HEK293 (cell line): ENCODE data around the gene CNOT8.

Experiments
- CTCF ChIA-PET: fragments of 350-600 bp; formaldehyde crosslinking; extraction: SDS; loops from one replicate; lab custom pipeline; 2021; ENCODE audit warnings: antibody characterized with exemption; lab: Yijun Ruan, JAX
- POLR2A ChIA-PET: fragments of 300-600 bp; formaldehyde crosslinking; extraction: SDS; loops from one replicate; lab custom pipeline; 2020; ENCODE audit warnings: antibody characterized with exemption, inconsistent platforms; lab: Yijun Ruan, JAX
- H3K27ac ChIP-seq: fragments of 200-500 bp; sonication (Bioruptor generic); 2 replicates; pipeline ENCODE4 v1.5.1; 2014; ENCODE audit warnings: low read depth, low read length, control low read depth, inconsistent platforms; ENCODE audit errors: extremely low read depth
- H3K36me3 ChIP-seq, 2 experiments: fragments of 200-500 bp in 1 of 2; sonication (Bioruptor generic) in 1 of 2; 1 replicate in 1 of 2; 2 replicates in 1 of 2; pipeline ENCODE4 v1.5.1; 2014 to 2017; ENCODE audit warnings: inconsistent platforms in 2 of 2, low read length in 2 of 2; ENCODE audit not compliant: control insufficient read depth in 2 of 2, insufficient read depth in 1 of 2
- H3K4me1 ChIP-seq: fragments of 200-500 bp; sonication (Bioruptor generic); 2 replicates; pipeline ENCODE4 v1.5.1; 2014; ENCODE audit warnings: mild to moderate bottlenecking, low read length, inconsistent platforms; ENCODE audit not compliant: control insufficient read depth, insufficient read depth
- H3K4me3 ChIP-seq: 2 replicates; pipeline ENCODE4 v1.5.1; 2011; ENCODE audit warnings: low read depth, mild to moderate bottlenecking, control low read depth, low read length, moderate library complexity
- H3K9me3 ChIP-seq: fragments of 200-500 bp; sonication (Bioruptor generic); 2 replicates; pipeline ENCODE4 v1.5.1; 2014; ENCODE audit warnings: low read depth, low read length, inconsistent platforms; ENCODE audit not compliant: control insufficient read depth, insufficient read depth
- KLF10 ChIP-seq: fragments of 450-650 bp; IDR thresholded peaks from 2 replicates; pipeline ENCODE4 v1.5.1; 2018; ENCODE audit warnings: missing biosample characterization, mild to moderate bottlenecking, missing genetic modification characterization
- YY2 ChIP-seq: fragments of 450-650 bp; formaldehyde crosslinking; IDR thresholded peaks from 2 replicates; pipeline ENCODE4 v1.5.1; 2016; ENCODE audit warnings: missing biosample characterization, missing genetic modification characterization
- ZNF133 ChIP-seq: fragments of 450-650 bp; formaldehyde crosslinking; IDR thresholded peaks from 2 replicates; pipeline ENCODE4 v1.5.1; 2016; ENCODE audit warnings: missing biosample characterization, missing genetic modification characterization
- ZNF146 ChIP-seq: fragments of 450-650 bp; formaldehyde crosslinking; IDR thresholded peaks from 2 replicates; pipeline ENCODE4 v1.5.1; 2016; ENCODE audit warnings: missing biosample characterization, missing genetic modification characterization
- ZNF148 ChIP-seq: fragments of 450-650 bp; formaldehyde crosslinking; IDR thresholded peaks from 2 replicates; pipeline ENCODE4 v1.5.0; 2017; ENCODE audit warnings: missing biosample characterization, missing genetic modification characterization, borderline replicate concordance
- ZNF16 ChIP-seq: fragments of 450-650 bp; formaldehyde crosslinking; IDR thresholded peaks from 2 replicates; pipeline ENCODE4 v1.5.1; 2016; ENCODE audit warnings: low read depth, missing biosample characterization, missing genetic modification characterization
- ZNF169 ChIP-seq: fragments of 450-650 bp; formaldehyde crosslinking; IDR thresholded peaks from 2 replicates; pipeline ENCODE4 v1.5.1; 2016; ENCODE audit warnings: missing biosample characterization, missing genetic modification characterization
- ZNF211 ChIP-seq: fragments of 450-650 bp; formaldehyde crosslinking; IDR thresholded peaks from 2 replicates; pipeline ENCODE4 v1.5.1; 2016; ENCODE audit warnings: low read depth, missing biosample characterization, missing genetic modification characterization
- ZNF24 ChIP-seq: fragments of 450-650 bp; formaldehyde crosslinking; IDR thresholded peaks from 2 replicates; pipeline ENCODE4 v1.5.1; 2016; ENCODE audit warnings: missing biosample characterization, missing genetic modification characterization
- ZNF311 ChIP-seq: fragments of 450-650 bp; formaldehyde crosslinking; IDR thresholded peaks from 2 replicates; pipeline ENCODE4 v1.5.1; 2017; ENCODE audit warnings: missing biosample characterization, missing genetic modification characterization, borderline replicate concordance
- ZNF335 ChIP-seq: fragments of 450-650 bp; formaldehyde crosslinking; conservative IDR thresholded peaks from 2 replicates; pipeline ENCODE4 v1.5.1; 2016; ENCODE audit warnings: missing biosample characterization, missing genetic modification characterization
- ZNF433 ChIP-seq: fragments of 450-650 bp; formaldehyde crosslinking; IDR thresholded peaks from 2 replicates; pipeline ENCODE4 v1.5.1; 2016; ENCODE audit warnings: missing biosample characterization, missing genetic modification characterization, low read depth
- ZNF510 ChIP-seq: fragments of 450-650 bp; formaldehyde crosslinking; IDR thresholded peaks from 2 replicates; pipeline ENCODE4 v1.5.1; 2018; ENCODE audit warnings: mild to moderate bottlenecking, missing genetic modification characterization, missing biosample characterization; ENCODE audit not compliant: insufficient replicate concordance
- ZNF518A ChIP-seq: fragments of 450-650 bp; formaldehyde crosslinking; conservative IDR thresholded peaks from 2 replicates; pipeline ENCODE4 v1.5.1; 2016; ENCODE audit warnings: low read depth, missing biosample characterization, missing genetic modification characterization
- ZNF544 ChIP-seq: fragments of 450-650 bp; formaldehyde crosslinking; IDR thresholded peaks from 2 replicates; pipeline ENCODE4 v1.5.0; 2017; ENCODE audit warnings: missing biosample characterization, missing genetic modification characterization
- ZNF558 ChIP-seq: fragments of 450-650 bp; formaldehyde crosslinking; IDR thresholded peaks from 2 replicates; pipeline ENCODE4 v1.5.1; 2016; ENCODE audit warnings: missing biosample characterization, missing genetic modification characterization
- ZNF654 ChIP-seq: fragments of 450-650 bp; formaldehyde crosslinking; IDR thresholded peaks from 2 replicates; pipeline ENCODE4 v1.5.1; 2016; ENCODE audit warnings: low read depth, missing biosample characterization, missing genetic modification characterization
- ZNF677 ChIP-seq: fragments of 450-650 bp; IDR thresholded peaks from 2 replicates; pipeline ENCODE4 v1.5.0; 2018; ENCODE audit warnings: missing biosample characterization, mild to moderate bottlenecking, missing genetic modification characterization, moderate library complexity
- TF ChIP-seq, protein P1 (sequence below): fragments of 450-650 bp; IDR thresholded peaks from 2 replicates; pipeline ENCODE4 v1.5.1; 2018; ENCODE audit warnings: missing biosample characterization, mild to moderate bottlenecking, missing genetic modification characterization
- TF ChIP-seq, protein P2 (sequence below): IDR thresholded peaks from 2 replicates; pipeline ENCODE4 v1.6.1; 2011; ENCODE audit warnings: mild to moderate bottlenecking, low read depth, low read length, borderline replicate concordance

CNOT8 gene

DNA sequence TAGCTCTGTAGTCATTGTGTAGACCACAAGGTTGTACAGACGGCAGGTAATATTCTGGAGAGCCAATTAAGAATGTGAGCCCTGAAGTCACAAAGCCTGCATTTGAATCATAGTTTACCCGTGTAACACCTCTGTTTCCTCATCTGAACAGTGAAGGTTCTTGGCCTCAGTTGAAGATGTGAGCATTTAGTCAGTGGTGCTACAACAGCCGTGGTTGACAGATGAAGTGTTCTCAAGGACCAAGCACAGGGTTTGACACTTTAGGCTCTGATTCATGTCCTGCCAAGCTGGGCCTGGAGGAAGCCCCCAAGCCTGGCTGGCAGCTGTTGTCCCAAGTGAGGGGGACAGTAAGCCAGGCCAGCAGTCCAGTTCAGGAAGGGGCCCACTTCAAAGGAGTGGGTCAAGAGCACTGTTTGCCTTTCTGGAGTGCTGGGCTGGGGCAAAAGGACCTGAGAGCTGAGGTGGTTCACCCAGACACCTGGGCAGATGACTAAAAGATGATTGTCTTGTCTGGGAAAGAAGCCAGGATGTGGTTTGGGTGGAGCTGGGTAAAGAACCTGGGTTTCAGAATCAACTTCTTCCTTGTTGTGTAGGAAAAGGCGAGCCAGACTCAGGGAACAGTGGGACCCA, 28.7 kb upstream of the CNOT8 start (continued):
- TF ChIP-seq ZNF148 (tag by site-specific recombination) = no peak
- TF ChIP-seq, protein P1, sequence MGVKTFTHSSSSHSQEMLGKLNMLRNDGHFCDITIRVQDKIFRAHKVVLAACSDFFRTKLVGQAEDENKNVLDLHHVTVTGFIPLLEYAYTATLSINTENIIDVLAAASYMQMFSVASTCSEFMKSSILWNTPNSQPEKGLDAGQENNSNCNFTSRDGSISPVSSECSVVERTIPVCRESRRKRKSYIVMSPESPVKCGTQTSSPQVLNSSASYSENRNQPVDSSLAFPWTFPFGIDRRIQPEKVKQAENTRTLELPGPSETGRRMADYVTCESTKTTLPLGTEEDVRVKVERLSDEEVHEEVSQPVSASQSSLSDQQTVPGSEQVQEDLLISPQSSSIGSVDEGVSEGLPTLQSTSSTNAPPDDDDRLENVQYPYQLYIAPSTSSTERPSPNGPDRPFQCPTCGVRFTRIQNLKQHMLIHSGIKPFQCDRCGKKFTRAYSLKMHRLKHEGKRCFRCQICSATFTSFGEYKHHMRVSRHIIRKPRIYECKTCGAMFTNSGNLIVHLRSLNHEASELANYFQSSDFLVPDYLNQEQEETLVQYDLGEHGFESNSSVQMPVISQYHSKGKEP = no peak
- TF ChIP-seq, all 188 proteins: peak for 0

- CTCF ChIA-PET = no interaction called here
- Histone ChIP-seq H3K9me3 (no peaks in the 10 kb centered on the region), H3K36me3 (peaks cover 31 to 33% of the 10 kb centered on the region in 2 experiments; a peak in 2 of 3 replicates), H3K4me3 (no peak overlapping the region), H3K27ac (no peak overlapping the region), H3K4me1 (peaks cover 10% of the 10 kb centered on the region; the same call in 1 of the 2 replicates)
- no peak for TF ChIP-seq ZNF677 (tag by site-specific recombination)
- no peak for TF ChIP-seq ZNF24
- TF ChIP-seq ZNF544 = no peak
- TF ChIP-seq ZNF146 (tag by site-specific recombination) = no peak
- no peak for TF ChIP-seq ZNF169
- no peak for TF ChIP-seq ZNF433 (tag by site-specific recombination)
- TF ChIP-seq ZNF335 (tag by site-specific recombination) = no peak
- TF ChIP-seq, protein P2, sequence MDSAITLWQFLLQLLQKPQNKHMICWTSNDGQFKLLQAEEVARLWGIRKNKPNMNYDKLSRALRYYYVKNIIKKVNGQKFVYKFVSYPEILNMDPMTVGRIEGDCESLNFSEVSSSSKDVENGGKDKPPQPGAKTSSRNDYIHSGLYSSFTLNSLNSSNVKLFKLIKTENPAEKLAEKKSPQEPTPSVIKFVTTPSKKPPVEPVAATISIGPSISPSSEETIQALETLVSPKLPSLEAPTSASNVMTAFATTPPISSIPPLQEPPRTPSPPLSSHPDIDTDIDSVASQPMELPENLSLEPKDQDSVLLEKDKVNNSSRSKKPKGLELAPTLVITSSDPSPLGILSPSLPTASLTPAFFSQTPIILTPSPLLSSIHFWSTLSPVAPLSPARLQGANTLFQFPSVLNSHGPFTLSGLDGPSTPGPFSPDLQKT = no peak
- no peak for TF ChIP-seq ZNF16 (tag by site-specific recombination)
- POLR2A ChIA-PET = no interaction called here
Observed at GRCh38 chr5:154830219-154830595, 28.2 kb upstream of the CNOT8 start.

DNA sequence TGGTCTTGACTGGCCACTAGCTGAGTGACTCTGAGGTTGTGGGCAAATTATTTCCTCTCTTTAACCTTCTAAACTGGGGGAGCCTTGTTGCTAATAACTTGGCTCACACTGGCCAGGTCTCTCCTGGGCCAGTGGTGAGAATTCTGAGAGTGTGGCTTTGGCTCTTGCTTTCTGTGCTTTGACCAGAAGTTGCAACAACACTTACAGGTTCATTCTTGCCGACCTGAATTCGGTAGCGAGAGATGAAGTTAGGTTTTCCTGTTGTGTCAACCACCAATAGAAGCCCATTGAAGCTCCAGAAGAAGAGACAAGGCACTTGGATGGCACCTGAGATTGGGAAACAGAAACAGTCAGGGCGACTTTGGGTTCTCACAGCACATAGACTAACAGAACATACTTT, 27.8 kb upstream of the CNOT8 start:
- ChIA-PET CTCF (no interaction called here), POLR2A (no interaction called here)
- peaks cover 31 to 33% of the 10 kb centered on the region in 2 experiments; a peak in 2 of 3 replicates for H3K36me3 ChIP-seq
- no peak overlapping the region for H3K27ac ChIP-seq
- H3K9me3 ChIP-seq = no peaks in the 10 kb centered on the region
- no peak overlapping the region for H3K4me3 ChIP-seq
- H3K4me1 ChIP-seq = peaks cover 12% of the 10 kb centered on the region; the same call in 1 of the 2 replicates
- TF ChIP-seq ZNF558 (tag by site-specific recombination) = no peak
- TF ChIP-seq ZNF518A (tag by site-specific recombination) = no peak
- no peak for TF ChIP-seq ZNF211
- no peak for TF ChIP-seq ZNF311 (tag by site-specific recombination)
- TF ChIP-seq YY2 (tag by site-specific recombination) = no peak
- no peak for TF ChIP-seq KLF10 (tag by site-specific recombination)
- no peak for TF ChIP-seq ZNF335 (tag by site-specific recombination)
- TF ChIP-seq ZNF654 = no peak
- no peak for TF ChIP-seq ZNF510 (tag by site-specific recombination)
- TF ChIP-seq ZNF133 = no peak
